CD8-positive, alpha-beta memory T cell (primary cell): ENCODE measurements around the gene SPPL3. TPM values are rescaled to one million over a fixed set of nuclear protein-coding genes. Genes with fewer than 3 reads are reported as not detected.
A peak's percentile ranks its signal among the peaks of the same experiment; 100 is the strongest.

Experiments
- CTCF ChIA-PET: fragments of 350-600 bp; sonication (Branson Sonifier 250); formaldehyde crosslinking; loops from one replicate; lab custom pipeline; 2021; ENCODE audit warnings: antibody characterized with exemption; lab: Charles Lee
- POLR2A ChIA-PET: fragments of 350-600 bp; sonication (Branson Sonifier 250); formaldehyde crosslinking; loops from one replicate; lab custom pipeline; 2021; ENCODE audit warnings: antibody characterized with exemption; lab: Charles Lee
- DNase-seq, 5 donors: peaks; one replicate each; pipeline versions ENCODE4 v3.0.0 to v3.0.0-alpha.2; 2020 to 2022; ENCODE audit warnings: mixed read lengths in 1 of 5
- H3K27ac ChIP-seq: one replicate; pipeline ENCODE4 v1.7.0; 2013; ENCODE audit warnings: low read depth, mild to moderate bottlenecking, low read length, moderate library complexity
- H3K27me3 ChIP-seq: 2 replicates; pipeline ENCODE4 v1.7.0; 2013; ENCODE audit warnings: low read length, mild to moderate bottlenecking; ENCODE audit not compliant: insufficient read depth, poor library complexity, severe bottlenecking
- H3K36me3 ChIP-seq: 2 replicates; pipeline ENCODE4 v1.7.0; 2013; ENCODE audit warnings: mild to moderate bottlenecking, low read length, moderate library complexity; ENCODE audit not compliant: insufficient read depth
- H3K4me1 ChIP-seq: 2 replicates; pipeline ENCODE4 v1.7.0; 2013; ENCODE audit warnings: mild to moderate bottlenecking, low read length, moderate library complexity; ENCODE audit not compliant: insufficient read depth
- H3K4me3 ChIP-seq: 2 replicates; pipeline ENCODE4 v1.7.0; 2013; ENCODE audit warnings: mild to moderate bottlenecking, low read length
- H3K9me3 ChIP-seq: 2 replicates; pipeline ENCODE4 v1.7.0; 2013; ENCODE audit warnings: mild to moderate bottlenecking, low read length
- H3K27ac Mint-ChIP-seq, 8 donors: one replicate each; pipeline ENCODE4 v1.8.0; 2020 to 2021; ENCODE audit warnings: mixed read lengths in 8 of 8, mild to moderate bottlenecking in 6 of 8, inconsistent platforms in 3 of 8, moderate library complexity in 3 of 8
- H3K27me3 Mint-ChIP-seq, 2 donors: one replicate each; pipeline ENCODE4 v1.8.0; 2020 to 2021; ENCODE audit warnings: mixed read lengths in 2 of 2, mild to moderate bottlenecking in 1 of 2, moderate library complexity in 1 of 2
- H3K36me3 Mint-ChIP-seq, 3 donors: one replicate each; pipeline ENCODE4 v1.8.0; 2020 to 2021; ENCODE audit warnings: mixed read lengths in 3 of 3, inconsistent platforms in 1 of 3, mild to moderate bottlenecking in 1 of 3
- H3K4me1 Mint-ChIP-seq, 3 donors: one replicate each; pipeline ENCODE4 v1.8.0; 2020 to 2021; ENCODE audit warnings: mixed read lengths in 3 of 3, inconsistent platforms in 1 of 3, mild to moderate bottlenecking in 1 of 3
- H3K4me3 Mint-ChIP-seq, 7 donors: one replicate each; pipeline ENCODE4 v1.8.0; 2020 to 2021; ENCODE audit warnings: mixed read lengths in 7 of 7, mild to moderate bottlenecking in 6 of 7, moderate library complexity in 4 of 7, inconsistent platforms in 2 of 7
- H3K9me3 Mint-ChIP-seq, 5 donors: one replicate each; pipeline ENCODE4 v1.8.0; 2020 to 2022; ENCODE audit warnings: mixed read lengths in 5 of 5, mild to moderate bottlenecking in 3 of 5, moderate library complexity in 2 of 5, inconsistent platforms in 1 of 5
- polyA plus RNA-seq: library from polyadenylated mRNA; unstranded; fragments of 300-500 nt; fragmentation: Illumina TruSeq; gene quantifications from one replicate; pipeline ENCODE4 v1.2.3, GENCODE V29; 2021
- total RNA-seq, 2 experiments: library from RNA; stranded (reverse); gene quantifications; one replicate each; pipeline ENCODE4 v1.2.3, GENCODE V29; 2021

Gene SPPL3
- total and polyA plus RNA-seq, 3 experiments from 2014 or later: 33.1 to 35.6 (median 34.9) TPM

GRCh38 chr12:120820884-120821510 lies 83.2 kb downstream of the SPPL3 start:
- Mint-ChIP-seq H3K4me1 (peaks cover 44 to 65% (median 63%) of the 10 kb centered on the region in 3 donors), H3K36me3 (peaks cover 0 to 1% (median 0%) of the 10 kb centered on the region in 3 donors), H3K9me3 (no peaks in the 10 kb centered on the region), H3K4me3 (peak overlapping the region in 6 of 7 donors; percentile 4 to 61 (median 43)), H3K27me3 (no peaks in the 10 kb centered on the region), H3K27ac (peak overlapping the region in 4 of 8 donors; percentile 18 to 65 (median 58))
- ChIA-PET POLR2A (no interaction called here), CTCF (no interaction called here)
- Histone ChIP-seq H3K4me1 (peaks cover 8% of the 10 kb centered on the region), H3K27ac (no peak overlapping the region), H3K27me3 (no peaks in the 10 kb centered on the region), H3K9me3 (no peaks in the 10 kb centered on the region), H3K4me3 (no peak overlapping the region), H3K36me3 (no peaks in the 10 kb centered on the region)
- no peak for DNase-seq

- Histone ChIP-seq H3K36me3 (no peaks in the 10 kb centered on the region), H3K4me1 (peaks cover 8% of the 10 kb centered on the region), H3K4me3 (no peak overlapping the region), H3K9me3 (no peaks in the 10 kb centered on the region), H3K27ac (no peak overlapping the region), H3K27me3 (no peaks in the 10 kb centered on the region)
- Mint-ChIP-seq H3K4me1 (peaks cover 47 to 69% (median 68%) of the 10 kb centered on the region in 3 donors), H3K9me3 (no peaks in the 10 kb centered on the region), H3K27ac (no peak overlapping the region), H3K4me3 (no peak overlapping the region), H3K27me3 (no peaks in the 10 kb centered on the region), H3K36me3 (no peaks in the 10 kb centered on the region)
- POLR2A ChIA-PET: no interaction called here
- CTCF ChIA-PET: interaction anchor here (0.8 kb wide), 1 partner anchor 17 kb away, joined by 3 read pairs; no protein-coding TSS in a partner anchor
- DNase-seq: no peak
These were observed 85.7 kb downstream of the SPPL3 start for GRCh38 chr12:120818416-120818815.

- Mint-ChIP-seq H3K27me3 (no peaks in the 10 kb centered on the region), H3K27ac (peak overlapping the region in 1 of 8 donors; percentile 44), H3K4me3 (no peak overlapping the region), H3K4me1 (peaks cover 44 to 66% (median 64%) of the 10 kb centered on the region in 3 donors), H3K9me3 (no peaks in the 10 kb centered on the region), H3K36me3 (no peaks in the 10 kb centered on the region)
- Histone ChIP-seq H3K27ac (no peak overlapping the region), H3K36me3 (no peaks in the 10 kb centered on the region), H3K9me3 (no peaks in the 10 kb centered on the region), H3K27me3 (no peaks in the 10 kb centered on the region), H3K4me3 (no peak overlapping the region), H3K4me1 (peaks cover 8% of the 10 kb centered on the region)
- no peak for DNase-seq
- POLR2A ChIA-PET: interaction anchor here (0.6 kb wide), 1 partner anchor 142 kb away, joined by 5 read pairs; no protein-coding TSS in a partner anchor
- CTCF ChIA-PET: no interaction called here
These were observed 86.4 kb downstream of the SPPL3 start for GRCh38 chr12:120817559-120818330.

GRCh38 chr12:120816363-120816762 lies 87.8 kb downstream of the SPPL3 start:
- Histone ChIP-seq H3K4me1 (peaks cover 5% of the 10 kb centered on the region), H3K4me3 (no peak overlapping the region), H3K9me3 (no peaks in the 10 kb centered on the region), H3K27me3 (no peaks in the 10 kb centered on the region), H3K27ac (no peak overlapping the region), H3K36me3 (no peaks in the 10 kb centered on the region)
- POLR2A ChIA-PET: no interaction called here
- CTCF ChIA-PET: interaction anchor here (0.7 kb wide), 1 partner anchor 27 kb away, joined by 3 read pairs; no protein-coding TSS in a partner anchor
- no peaks in the 10 kb centered on the region for H3K9me3 Mint-ChIP-seq
- H3K36me3 Mint-ChIP-seq: peaks cover 0 to under 1% (median 0%) of the 10 kb centered on the region in 3 donors
- no peak overlapping the region for H3K4me3 Mint-ChIP-seq
- H3K4me1 Mint-ChIP-seq: peaks cover 37 to 63% (median 61%) of the 10 kb centered on the region in 3 donors
- H3K27ac Mint-ChIP-seq: no peak overlapping the region
- no peaks in the 10 kb centered on the region for H3K27me3 Mint-ChIP-seq
- no peak for DNase-seq

- no peak overlapping the region for H3K4me3 ChIP-seq
- no peak overlapping the region for H3K4me3 Mint-ChIP-seq
- H3K36me3 Mint-ChIP-seq: peaks cover 0 to 11% (median 0%) of the 10 kb centered on the region in 3 donors
- no peaks in the 10 kb centered on the region for H3K9me3 ChIP-seq
- no peaks in the 10 kb centered on the region for H3K27me3 ChIP-seq
- H3K36me3 ChIP-seq: no peaks in the 10 kb centered on the region
- no peak for DNase-seq
- H3K27me3 Mint-ChIP-seq: no peaks in the 10 kb centered on the region
- H3K4me1 Mint-ChIP-seq: peaks cover 37 to 63% (median 60%) of the 10 kb centered on the region in 3 donors
- ChIA-PET CTCF (no interaction called here), POLR2A (no interaction called here)
- no peaks in the 10 kb centered on the region for H3K9me3 Mint-ChIP-seq
- peak overlapping the region in 2 of 8 donors; percentile 59 to 66 for H3K27ac Mint-ChIP-seq
- H3K4me1 ChIP-seq: no peaks in the 10 kb centered on the region
- no peak overlapping the region for H3K27ac ChIP-seq
These were observed 89.2 kb downstream of the SPPL3 start for GRCh38 chr12:120814903-120815429.

- Mint-ChIP-seq H3K4me1 (peaks cover 39 to 62% (median 60%) of the 10 kb centered on the region in 3 donors), H3K36me3 (peaks cover 0 to 15% (median 2%) of the 10 kb centered on the region in 3 donors), H3K9me3 (no peaks in the 10 kb centered on the region), H3K27ac (peak overlapping the region in 2 of 8 donors; percentile 59 to 66), H3K4me3 (no peak overlapping the region), H3K27me3 (no peaks in the 10 kb centered on the region)
- ChIA-PET CTCF (no interaction called here), POLR2A (no interaction called here)
- Histone ChIP-seq H3K27ac (no peak overlapping the region), H3K27me3 (no peaks in the 10 kb centered on the region), H3K36me3 (peaks cover 2% of the 10 kb centered on the region), H3K9me3 (no peaks in the 10 kb centered on the region), H3K4me1 (no peaks in the 10 kb centered on the region), H3K4me3 (no peak overlapping the region)
- no peak for DNase-seq
These were observed 89.8 kb downstream of the SPPL3 start for GRCh38 chr12:120814203-120814902.

- DNase-seq: no peak
- no peak overlapping the region for H3K4me3 ChIP-seq
- POLR2A ChIA-PET: no interaction called here
- H3K27me3 ChIP-seq: no peaks in the 10 kb centered on the region
- no peak overlapping the region for H3K27ac ChIP-seq
- CTCF ChIA-PET: no interaction called here
- no peaks in the 10 kb centered on the region for H3K4me1 ChIP-seq
- no peaks in the 10 kb centered on the region for H3K9me3 ChIP-seq
- no peak overlapping the region for H3K4me3 Mint-ChIP-seq
- H3K36me3 ChIP-seq: peaks cover 4% of the 10 kb centered on the region
- H3K9me3 Mint-ChIP-seq: no peaks in the 10 kb centered on the region
- H3K27ac Mint-ChIP-seq: no peak overlapping the region
- peaks cover 1 to 21% (median 2%) of the 10 kb centered on the region in 3 donors for H3K36me3 Mint-ChIP-seq
- peaks cover 38 to 66% (median 60%) of the 10 kb centered on the region in 3 donors for H3K4me1 Mint-ChIP-seq
- no peaks in the 10 kb centered on the region for H3K27me3 Mint-ChIP-seq
These were observed 90.5 kb downstream of the SPPL3 start for GRCh38 chr12:120813588-120814153.
